ENCODE measurements around the gene HSPE1.
"Not testable (repeated sequence)": the region's sequence is repeated elsewhere in the genome, so short reads cannot be mapped to it uniquely, and the experiment has no call there.

HSPE1 gene

GRCh38 chr2:197499594-197500502 is at the start of gene HSPE1, which contains the start of gene HSPD1:
HSPE1 (plus strand) TSS chr2:197500379; CDS start chr2:197500437, 58 bp downstream.
HSPD1 (minus strand) TSS chr2:197499840; CDS start chr2:197498848, 992 bp downstream.
- peak; percentile 96 for DNase-seq

- DNase-seq = no peak
Measured at GRCh38 chr2:197450465-197450864, 49.7 kb upstream of the HSPE1 start.

DNA sequence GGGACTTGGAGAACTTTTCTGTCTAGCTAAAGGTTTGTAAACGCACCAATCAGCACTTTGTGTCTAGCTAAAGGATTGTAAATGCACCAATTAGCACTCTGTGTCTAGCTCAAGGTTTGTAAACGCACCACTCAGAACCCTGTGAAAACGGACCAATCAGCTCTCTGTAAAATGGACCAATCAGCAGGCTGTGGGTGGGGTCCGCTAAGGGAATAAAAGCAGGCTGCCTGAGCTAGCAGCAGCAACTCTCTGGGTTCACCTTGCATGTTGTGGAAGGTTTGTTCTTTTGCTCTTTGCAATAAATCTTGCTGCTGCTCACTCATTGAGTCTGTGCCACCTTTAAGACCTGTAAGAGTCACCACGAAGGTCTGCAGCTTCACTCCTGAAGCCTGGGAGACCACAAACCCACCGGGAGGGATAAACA is 49.2 kb upstream of the HSPE1 start:
- DNase-seq = not testable (repeated sequence)

DNA sequence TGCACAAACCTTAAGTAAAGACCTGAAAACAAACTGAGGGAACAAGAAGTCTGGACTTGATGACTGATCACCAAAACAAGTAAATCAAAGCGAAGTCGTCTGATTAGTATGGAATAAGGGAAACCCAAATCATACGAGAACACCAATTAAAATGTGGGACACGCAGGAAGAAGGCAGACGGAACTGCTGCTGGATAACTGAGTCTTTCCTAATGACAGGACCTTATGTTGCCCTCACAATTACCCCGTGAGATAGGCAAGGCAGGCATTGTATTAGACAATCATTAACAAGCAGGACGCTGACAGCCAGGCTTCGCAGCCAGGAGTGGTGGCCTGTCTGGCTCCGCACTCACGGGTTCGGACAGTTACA is 47.4 kb upstream of the HSPE1 start:
- no peak for DNase-seq

DNA sequence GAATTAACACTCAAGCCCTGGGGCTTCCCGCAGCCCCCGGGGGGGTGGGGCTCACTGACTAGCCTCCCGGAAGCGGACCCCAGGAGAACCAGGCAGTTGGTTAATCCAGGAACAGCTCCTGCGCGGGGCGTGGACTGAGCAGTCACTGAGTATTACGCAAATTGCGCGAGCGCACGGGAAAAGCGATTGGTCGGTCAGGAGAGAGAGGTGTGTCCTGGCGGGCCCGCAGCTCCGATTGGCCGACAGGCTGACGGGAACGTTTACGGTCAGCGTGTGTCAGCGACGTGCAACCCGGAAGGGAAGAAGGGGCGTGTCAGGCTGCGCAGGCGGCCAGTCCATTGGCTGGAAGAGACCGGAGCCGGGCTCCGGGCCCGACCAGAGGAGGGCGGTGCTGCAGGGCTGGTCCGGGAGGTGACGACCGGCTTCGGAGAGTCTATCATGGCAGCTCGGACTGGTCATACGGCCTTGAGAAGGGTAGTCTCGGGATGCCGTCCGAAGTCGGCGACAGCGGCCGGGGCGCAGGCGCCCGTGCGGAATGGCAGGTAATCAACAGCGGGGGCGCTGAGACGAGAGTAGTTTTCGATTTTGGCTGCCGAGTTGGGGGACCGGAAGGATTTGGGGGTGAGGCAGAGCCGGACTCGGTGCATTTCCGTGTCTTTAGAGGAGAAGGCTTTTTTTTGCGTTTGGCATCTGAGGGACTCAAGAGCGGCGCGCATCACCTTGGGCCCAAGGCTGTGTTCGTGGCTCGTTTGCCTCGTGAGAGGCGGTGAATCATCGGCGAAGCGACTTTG is 46.9 kb upstream of the HSPE1 start, which contains the start of gene COQ10B:
COQ10B (plus strand) TSS at position 430 of the 791 bp plus-strand sequence; CDS start at position 439, 9 bp downstream.
- peak; percentile 97 for DNase-seq

GRCh38 chr2:197453914-197454398 is 46.2 kb upstream of the HSPE1 start:
- no peak for DNase-seq

DNA sequence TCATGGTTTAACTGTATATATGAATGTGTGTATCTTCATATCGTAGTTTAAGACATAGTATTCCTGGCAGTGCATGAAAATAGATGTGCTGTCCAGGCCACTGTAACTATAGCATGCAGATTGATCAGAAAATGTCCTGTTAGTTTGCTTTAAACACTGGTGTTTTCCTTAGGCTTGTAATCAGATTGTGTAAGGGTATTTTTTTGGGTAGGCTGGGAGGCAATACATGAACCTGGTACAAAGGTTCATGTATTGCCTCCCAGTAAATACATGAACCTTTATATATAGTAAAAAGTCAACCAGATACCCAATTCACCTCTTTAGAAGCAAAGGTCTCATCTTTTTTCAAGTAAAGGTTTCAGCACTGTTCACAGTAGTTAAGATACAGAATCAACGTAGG is 45.3 kb upstream of the HSPE1 start:
- DNase-seq = no peak

DNA sequence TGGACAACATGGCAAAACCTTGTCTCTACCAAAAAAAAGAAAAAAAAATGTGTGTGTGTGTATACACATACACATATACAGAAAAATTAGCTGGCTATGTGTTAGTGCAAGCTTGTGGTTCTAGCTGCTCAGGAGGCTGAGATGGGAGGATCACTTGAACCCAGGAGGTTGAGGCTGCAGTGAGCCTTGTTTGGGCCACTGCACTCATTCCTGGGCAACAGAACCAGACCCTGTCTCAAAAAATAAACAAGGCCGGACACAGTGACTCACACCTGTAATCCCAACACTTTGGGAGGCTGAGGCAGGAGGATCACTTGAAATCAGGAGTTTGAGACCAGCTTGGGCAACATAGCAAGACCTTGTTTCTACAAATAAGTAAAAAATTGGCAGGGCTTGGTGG is 44.8 kb upstream of the HSPE1 start:
- DNase-seq = no peak

DNA sequence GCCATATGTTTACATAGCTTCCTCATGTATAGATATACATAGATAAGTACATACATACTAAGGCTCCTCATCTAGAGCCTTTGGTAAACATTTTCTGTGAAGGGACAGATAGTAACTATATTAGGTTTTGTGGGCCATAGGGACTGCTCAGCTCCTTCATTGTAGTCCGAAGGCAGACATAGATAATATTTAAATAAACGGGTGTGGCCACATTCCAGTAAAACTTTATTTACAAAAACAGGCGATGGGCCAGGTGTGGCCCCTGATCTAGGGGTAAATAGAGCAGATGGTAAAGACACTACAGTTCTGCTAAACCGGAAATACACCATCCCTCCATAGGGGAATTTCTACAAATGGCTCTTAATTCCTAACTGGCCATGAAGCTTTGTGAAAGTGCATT is 39.5 kb upstream of the HSPE1 start:
- no peak for DNase-seq

- no peak for DNase-seq
Measured at GRCh38 chr2:197461057-197461456, 39.1 kb upstream of the HSPE1 start.

GRCh38 chr2:197464175-197464574 is 36.0 kb upstream of the HSPE1 start:
- DNase-seq = no peak

DNA sequence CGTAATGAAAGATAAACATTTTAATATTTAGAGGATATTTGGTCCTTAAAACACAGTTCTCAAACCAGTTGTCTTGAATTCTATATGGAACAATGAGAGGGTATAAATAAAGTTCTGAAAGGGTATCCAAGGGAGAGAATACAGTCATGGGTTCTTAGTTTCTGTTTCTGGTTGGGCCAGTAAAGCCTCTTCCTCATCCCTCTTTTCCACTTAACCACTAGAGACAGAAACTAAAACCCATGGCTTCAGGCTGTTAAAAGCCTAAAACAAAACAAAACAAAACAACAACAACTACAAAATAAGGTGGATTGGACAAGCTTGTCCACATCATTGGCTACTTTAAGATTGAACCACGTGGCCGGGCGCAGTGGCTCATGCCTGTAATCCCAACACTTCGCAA is 28.0 kb upstream of the HSPE1 start:
- DNase-seq = no peak

GRCh38 chr2:197477797-197478196 is 22.4 kb upstream of the HSPE1 start:
- no peak for DNase-seq

GRCh38 chr2:197480165-197481036 is 19.8 kb upstream of the HSPE1 start:
- no peak for DNase-seq

GRCh38 chr2:197484248-197484647 is 15.9 kb upstream of the HSPE1 start:
- not testable (repeated sequence) for DNase-seq

- DNase-seq = no peak
Measured at GRCh38 chr2:197486175-197486574, 14.0 kb upstream of the HSPE1 start.

DNA sequence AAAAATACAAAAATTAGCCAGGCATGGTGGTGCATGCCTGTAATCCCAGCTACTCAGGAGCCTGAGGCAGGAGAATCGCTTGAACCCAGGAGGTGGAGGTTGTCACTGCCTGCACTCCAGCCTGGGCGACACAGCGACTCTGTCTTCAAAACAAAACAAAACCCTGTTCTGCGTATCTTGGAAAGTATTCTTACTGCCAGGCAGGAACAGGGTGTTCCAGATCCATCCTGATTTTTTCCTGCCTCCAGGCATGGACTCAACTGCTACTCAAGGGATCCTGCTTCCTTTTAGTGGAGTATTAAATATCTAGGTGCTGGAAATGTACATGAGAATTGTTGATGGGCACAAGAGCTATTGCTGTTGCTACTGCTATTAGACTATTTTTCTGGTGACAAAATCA is 12.8 kb upstream of the HSPE1 start:
- DNase-seq = no peak

DNA sequence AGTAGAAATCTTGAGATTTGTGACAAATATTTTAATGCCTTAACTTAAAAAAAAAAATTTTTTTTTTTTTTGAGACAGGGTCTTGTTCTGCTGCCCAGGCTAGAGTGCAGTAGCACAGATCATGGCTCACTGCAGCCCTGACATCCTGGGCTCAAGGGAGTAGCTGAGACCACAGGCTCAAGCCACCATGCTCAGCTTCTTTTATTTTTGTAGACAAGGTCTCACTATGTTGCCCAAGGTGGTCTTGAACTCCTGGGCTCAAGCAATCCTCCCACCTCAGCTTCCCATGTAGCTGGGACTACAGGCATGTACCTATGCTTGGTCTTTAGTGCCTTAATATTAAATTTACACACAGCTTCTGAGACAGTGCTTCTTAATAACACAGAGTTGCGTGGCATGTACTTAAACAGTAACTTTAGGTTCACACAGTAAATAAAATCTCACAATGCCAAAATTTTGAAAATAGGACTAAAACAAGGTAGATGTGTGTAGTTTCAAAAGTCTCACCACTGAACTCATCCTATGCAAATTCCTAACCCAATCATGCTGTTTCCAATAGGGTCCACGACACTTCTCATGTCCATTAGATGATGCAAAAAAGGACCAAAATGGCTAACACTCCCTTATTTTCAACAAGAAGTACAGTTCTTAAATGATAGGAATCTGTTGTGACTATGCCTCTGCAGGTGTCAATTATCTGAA is 4.6 kb upstream of the HSPE1 start:
- no peak for DNase-seq

DNA sequence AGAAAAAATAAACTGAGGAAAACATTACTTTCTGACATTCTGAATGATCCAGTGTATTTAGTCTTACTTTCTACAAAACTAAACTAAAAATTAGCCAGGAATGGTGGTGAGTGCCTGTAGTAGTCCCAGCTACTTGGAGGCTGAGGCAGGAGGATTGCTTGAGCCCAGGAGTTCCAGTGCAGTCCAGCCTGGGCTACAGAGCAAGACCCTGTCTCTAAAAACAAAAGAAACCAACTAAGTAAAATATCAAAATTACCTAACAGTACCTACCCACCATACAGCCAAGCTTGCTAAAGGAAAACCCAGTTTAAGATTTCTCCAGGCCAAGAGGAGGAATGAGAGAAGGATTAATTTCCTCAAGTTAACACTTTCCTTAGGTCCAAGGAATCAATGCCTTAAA is 3.5 kb upstream of the HSPE1 start:
- no peak for DNase-seq

- DNase-seq = no peak
Measured at GRCh38 chr2:197497326-197497725, 2.9 kb upstream of the HSPE1 start.

DNA sequence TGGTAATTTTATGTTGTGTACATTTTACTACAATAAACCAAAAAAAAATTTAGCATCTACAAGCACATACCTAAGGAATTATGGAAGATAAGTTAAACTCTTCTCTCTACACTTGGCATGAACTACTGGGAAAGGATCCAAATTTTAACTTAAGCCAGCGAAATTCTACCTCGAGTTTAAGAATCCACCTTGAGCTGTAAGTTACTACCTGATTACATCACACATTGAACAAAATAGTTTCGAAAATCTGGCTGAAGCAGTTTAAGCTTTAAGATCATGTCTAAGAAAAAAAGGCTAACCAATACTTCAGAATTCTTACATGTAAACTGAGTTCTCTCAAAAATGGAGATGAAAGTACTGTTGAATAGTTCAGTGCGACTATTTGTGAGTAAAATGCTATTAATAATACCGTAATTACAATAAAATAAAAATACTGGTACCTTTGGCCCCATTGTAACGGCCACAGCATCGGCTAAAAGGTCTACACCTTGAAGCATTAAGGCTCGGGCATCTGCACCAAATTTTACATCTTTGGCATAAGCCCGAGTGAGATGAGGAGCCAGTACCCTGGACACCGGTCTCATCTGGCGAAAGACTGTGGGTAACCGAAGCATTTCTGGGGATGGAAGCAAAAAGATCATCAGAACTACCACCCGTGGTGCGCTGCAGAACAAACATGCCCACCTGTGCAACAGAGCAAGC is 1.8 kb upstream of the HSPE1 start:
- no peak for DNase-seq

Data from activated effector memory CD4-positive, alpha-beta T cell treated with Interleukin-2 at 50 U/mL for 16 hours (primary cell).